Fibroblast of villous mesenchyme (primary cell): ENCODE measurements around the gene CRABP2. TPM values are rescaled to one million over a fixed set of nuclear protein-coding genes. Genes with fewer than 3 reads are reported as not detected.

Experiments
- DNase-seq: peaks from one replicate; pipeline ENCODE4 v3.0.0-alpha.2; 2010; ENCODE audit warnings: low read depth
- H3K4me3 ChIP-seq: 2 replicates; pipeline ENCODE4 v1.5.1; 2011; ENCODE audit warnings: low read depth, mild to moderate bottlenecking, low read length
- total RNA-seq: library from RNA; depleted of rRNA; stranded (reverse); fragments of >200 nt; gene quantifications from 2 replicates; pipeline ENCODE4 v1.2.3, GENCODE V29; 2012
- TF ChIP-seq, protein P1 (sequence below): IDR thresholded peaks from 2 replicates; pipeline ENCODE4 v1.5.1; 2012; ENCODE audit warnings: low read depth, mild to moderate bottlenecking, low read length; ENCODE audit not compliant: insufficient read depth

The CRABP2 gene
- total RNA-seq, 1 donor: 80.7 TPM

DNA sequence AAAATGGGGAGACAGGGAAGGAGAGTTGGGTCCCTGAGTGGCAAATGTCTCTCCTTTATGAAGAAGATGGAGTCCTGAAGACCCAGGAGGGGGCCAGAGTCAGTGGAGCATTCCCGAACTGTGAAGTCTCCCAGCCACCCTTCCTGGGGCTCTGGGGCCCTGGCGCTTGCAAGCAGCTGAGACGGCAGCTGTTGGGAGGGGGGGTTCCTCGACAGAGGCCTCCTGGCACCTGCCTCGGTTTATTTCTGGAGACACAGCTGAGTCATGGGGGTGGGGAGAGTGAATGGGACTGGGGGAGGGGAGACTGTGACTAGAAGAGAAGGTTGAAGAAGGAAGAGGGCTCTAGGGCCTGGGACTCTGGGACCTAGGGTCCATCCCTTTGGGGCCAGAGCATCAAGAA, 42.2 kb downstream of the CRABP2 start:
- no peak overlapping the region for H3K4me3 ChIP-seq
- DNase-seq: peak; percentile 37
- TF ChIP-seq, protein P1, sequence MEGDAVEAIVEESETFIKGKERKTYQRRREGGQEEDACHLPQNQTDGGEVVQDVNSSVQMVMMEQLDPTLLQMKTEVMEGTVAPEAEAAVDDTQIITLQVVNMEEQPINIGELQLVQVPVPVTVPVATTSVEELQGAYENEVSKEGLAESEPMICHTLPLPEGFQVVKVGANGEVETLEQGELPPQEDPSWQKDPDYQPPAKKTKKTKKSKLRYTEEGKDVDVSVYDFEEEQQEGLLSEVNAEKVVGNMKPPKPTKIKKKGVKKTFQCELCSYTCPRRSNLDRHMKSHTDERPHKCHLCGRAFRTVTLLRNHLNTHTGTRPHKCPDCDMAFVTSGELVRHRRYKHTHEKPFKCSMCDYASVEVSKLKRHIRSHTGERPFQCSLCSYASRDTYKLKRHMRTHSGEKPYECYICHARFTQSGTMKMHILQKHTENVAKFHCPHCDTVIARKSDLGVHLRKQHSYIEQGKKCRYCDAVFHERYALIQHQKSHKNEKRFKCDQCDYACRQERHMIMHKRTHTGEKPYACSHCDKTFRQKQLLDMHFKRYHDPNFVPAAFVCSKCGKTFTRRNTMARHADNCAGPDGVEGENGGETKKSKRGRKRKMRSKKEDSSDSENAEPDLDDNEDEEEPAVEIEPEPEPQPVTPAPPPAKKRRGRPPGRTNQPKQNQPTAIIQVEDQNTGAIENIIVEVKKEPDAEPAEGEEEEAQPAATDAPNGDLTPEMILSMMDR: no peak

DNA sequence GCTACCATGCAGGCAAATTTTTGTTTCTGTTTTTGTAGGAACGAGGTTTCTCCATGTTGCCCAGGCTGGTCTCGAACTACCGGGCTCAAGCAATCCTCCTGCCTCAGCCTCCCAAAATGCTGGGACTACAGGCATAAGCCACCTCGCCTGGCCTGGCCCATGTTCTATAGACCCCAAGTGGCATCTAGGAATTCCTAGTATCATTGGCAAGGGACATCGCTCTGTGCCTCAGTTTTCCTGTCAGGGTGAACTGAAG, 42.7 kb downstream of the CRABP2 start:
- no peak for DNase-seq
- TF ChIP-seq, protein P1: no peak
- H3K4me3 ChIP-seq: no peak overlapping the region

DNA sequence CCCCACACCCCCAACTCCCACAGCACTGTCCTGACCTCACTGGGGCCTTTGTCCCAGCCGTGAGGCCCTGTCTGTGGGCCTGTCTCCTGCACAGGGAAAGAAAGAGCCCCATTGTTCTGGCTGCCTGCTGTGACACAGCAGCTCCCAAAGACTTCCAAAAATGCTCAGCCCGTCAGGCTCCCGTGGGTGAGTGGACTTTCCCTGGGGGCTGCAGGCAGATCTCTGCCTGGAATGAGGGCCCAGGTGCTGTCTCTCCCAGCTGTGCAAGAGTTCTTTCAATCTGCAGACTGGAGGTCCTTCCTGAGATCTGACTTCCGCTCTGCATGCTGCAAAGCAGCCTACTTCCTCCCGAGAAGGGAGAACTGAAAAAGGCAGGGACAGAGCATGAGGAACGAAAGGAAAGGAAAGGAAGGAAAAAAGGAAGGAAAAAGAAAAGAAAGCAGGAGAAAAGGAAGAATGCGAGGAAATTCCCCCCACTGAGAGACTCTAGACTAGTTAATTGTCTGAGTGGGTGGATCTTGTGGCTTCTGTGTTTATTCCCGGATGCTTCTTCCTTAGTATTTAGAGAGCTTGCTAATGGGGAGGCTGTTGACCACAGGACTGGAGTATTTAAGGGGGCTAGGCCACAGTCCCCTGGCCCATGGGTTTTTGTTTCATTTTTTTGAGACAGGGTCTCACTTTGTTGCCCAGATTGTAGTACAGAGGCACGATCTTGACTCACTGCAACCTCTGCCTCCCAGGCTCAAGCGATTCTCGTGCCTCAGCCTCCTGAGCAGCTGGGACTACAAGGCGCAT, 43.2 kb downstream of the CRABP2 start:
- TF ChIP-seq, protein P1: no peak
- peak; percentile 40 for DNase-seq
- no peak overlapping the region for H3K4me3 ChIP-seq

DNA sequence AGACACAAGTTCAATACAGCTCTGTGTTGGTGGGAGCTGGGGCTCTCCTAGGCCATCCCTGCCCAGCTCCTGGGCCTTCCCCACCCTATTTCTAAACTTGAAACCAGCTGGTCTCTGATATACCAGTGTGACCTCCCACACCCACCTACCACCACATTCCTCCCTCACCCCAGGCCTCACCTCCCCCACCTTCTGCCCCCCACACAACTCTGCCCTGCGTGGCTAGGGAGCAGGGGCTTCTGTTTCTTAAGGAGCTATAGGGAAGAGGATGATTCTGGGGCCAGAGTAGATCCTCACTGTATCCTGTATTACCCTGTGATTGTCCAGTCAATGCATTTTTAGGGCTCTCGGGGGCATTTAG, 44.7 kb downstream of the CRABP2 start:
- peak overlapping the region; percentile 32 for H3K4me3 ChIP-seq
- TF ChIP-seq, protein P1: no peak

DNA sequence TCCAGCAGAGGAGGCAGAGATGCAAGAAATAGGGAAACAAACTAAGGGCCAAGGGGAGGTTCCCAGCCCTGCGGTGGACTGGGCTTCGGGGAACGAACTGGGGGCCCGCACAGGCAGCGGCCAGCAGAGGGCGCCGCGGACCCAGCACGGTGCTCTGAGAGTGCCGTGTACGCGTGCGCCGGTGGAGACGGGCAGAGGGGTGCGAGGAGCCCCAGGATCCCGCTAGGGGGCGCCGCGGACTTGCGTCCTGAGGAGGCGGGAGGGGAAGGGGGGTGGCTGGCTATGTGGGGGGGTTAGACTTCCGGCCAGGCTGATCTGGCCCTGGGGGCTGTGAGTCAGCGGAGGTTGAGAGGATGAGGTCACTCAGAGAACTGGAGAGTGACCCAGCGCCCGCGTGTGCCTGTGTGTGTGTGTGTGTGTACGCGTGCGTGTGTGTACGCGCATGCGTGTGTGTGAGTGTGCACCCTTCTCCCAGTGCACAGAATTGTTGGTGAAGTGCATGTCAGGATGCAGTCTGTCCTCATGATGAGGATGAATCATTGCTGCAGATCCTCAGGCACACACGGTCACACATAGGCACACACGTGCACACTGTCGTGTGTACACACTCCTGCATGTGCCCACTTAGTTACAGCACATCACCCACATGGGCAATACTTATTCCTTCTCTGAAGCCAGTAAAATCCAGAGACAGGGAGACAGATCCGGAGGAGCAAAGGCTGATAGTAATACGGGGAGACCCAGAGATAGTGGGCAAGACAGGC, 45.2 kb downstream of the CRABP2 start:
- DNase-seq: peak; percentile 98
- H3K4me3 ChIP-seq: peak overlapping the region; percentile 9
- TF ChIP-seq, protein P1: peak; percentile 99

More for the DNA sequence above, 44.7 kb downstream of the CRABP2 start:
- no peak for DNase-seq

DNA sequence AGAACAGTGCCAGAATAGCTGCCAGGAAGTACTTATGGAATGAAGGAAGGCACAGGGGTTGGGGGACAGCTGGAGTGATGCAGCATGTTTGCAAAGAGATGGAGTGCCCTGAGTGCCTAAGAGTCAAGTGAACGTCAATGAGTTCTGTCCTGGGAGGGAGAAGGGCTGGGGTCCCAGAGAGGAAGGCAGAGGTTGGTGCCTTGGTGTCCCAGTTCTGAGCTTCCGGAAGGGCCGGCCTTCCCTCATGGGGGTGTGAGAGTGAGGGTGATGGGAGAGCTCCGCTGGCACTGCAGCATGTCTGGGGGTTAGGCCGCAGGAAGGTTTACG, 45.8 kb downstream of the CRABP2 start:
- DNase-seq: no peak
- no peak overlapping the region for H3K4me3 ChIP-seq
- TF ChIP-seq, protein P1: no peak
